GM23338 (cell line): Measurements from ENCODE around the gene FARS2. TPM values are rescaled to one million over a fixed set of nuclear protein-coding genes. Genes with fewer than 3 reads are reported as not detected.

Experiments
- ATAC-seq: fragments of 200-7000 bp; cut with Tn5 transposase; 3 replicates; pipeline ENCODE4 v1.9.1; 2020
- DNase-seq: peaks from one replicate; pipeline ENCODE4 v3.0.0-alpha.2; 2015; ENCODE audit warnings: low spot score
- H2AFZ ChIP-seq: fragments of 200-600 bp; sonication (generic); 2 replicates; pipeline ENCODE4 v1.8.0; 2016; ENCODE audit warnings: antibody characterized with exemption, mild to moderate bottlenecking, moderate library complexity
- H3F3A ChIP-seq: fragments of 200-600 bp; sonication (generic); replicated peaks from 2 replicates; pipeline ENCODE4 v1.8.0; 2017; ENCODE audit warnings: antibody characterized with exemption, mixed run types, low read depth
- H3K27ac ChIP-seq: fragments of 200-600 bp; sonication (generic); 2 replicates; pipeline ENCODE4 v1.6.1; 2016; ENCODE audit warnings: low read depth
- H3K27me3 ChIP-seq: fragments of 200-600 bp; sonication (generic); 2 replicates; pipeline ENCODE4 v1.8.0; 2016; ENCODE audit warnings: mild to moderate bottlenecking, mixed run types, moderate library complexity; ENCODE audit not compliant: insufficient read depth
- H3K36me3 ChIP-seq: fragments of 200-600 bp; sonication (generic); 2 replicates; pipeline ENCODE4 v1.8.0; 2016; ENCODE audit warnings: mild to moderate bottlenecking; ENCODE audit not compliant: insufficient read depth
- H3K4me1 ChIP-seq: fragments of 200-600 bp; sonication (generic); 2 replicates; pipeline ENCODE4 v1.8.0; 2016; ENCODE audit warnings: mild to moderate bottlenecking, moderate library complexity; ENCODE audit not compliant: insufficient read depth
- H3K4me2 ChIP-seq: fragments of 200-600 bp; sonication (generic); 2 replicates; pipeline ENCODE4 v1.7.1; 2017; ENCODE audit warnings: mixed run types
- H3K4me3 ChIP-seq: fragments of 200-600 bp; sonication (generic); 2 replicates; pipeline ENCODE4 v1.6.1; 2016; ENCODE audit warnings: mixed run types
- H3K79me2 ChIP-seq: fragments of 200-600 bp; sonication (generic); replicated peaks from 2 replicates; pipeline ENCODE4 v1.8.0; 2017; ENCODE audit warnings: mild to moderate bottlenecking; ENCODE audit not compliant: insufficient read depth
- H3K9me2 ChIP-seq: fragments of 200-600 bp; sonication (generic); 2 replicates; pipeline ENCODE4 v1.8.0; 2017; ENCODE audit not compliant: insufficient read depth
- H4K20me1 ChIP-seq: fragments of 200-600 bp; sonication (generic); replicated peaks from 2 replicates; pipeline ENCODE4 v1.8.0; 2017; ENCODE audit warnings: mild to moderate bottlenecking; ENCODE audit not compliant: insufficient read depth
- H3K27ac Mint-ChIP-seq: 2 replicates; pipeline ENCODE4 v1.8.0; 2020; ENCODE audit warnings: inconsistent platforms, mild to moderate bottlenecking, moderate library complexity, mixed read lengths
- H3K27me3 Mint-ChIP-seq: 3 replicates; pipeline ENCODE4 v1.8.0; 2022; ENCODE audit warnings: low read depth, mild to moderate bottlenecking, moderate library complexity, mixed read lengths, inconsistent platforms; ENCODE audit not compliant: insufficient read depth, poor library complexity
- H3K36me3 Mint-ChIP-seq: 3 replicates; pipeline ENCODE4 v1.8.0; 2021; ENCODE audit warnings: low read depth, mild to moderate bottlenecking, inconsistent platforms, moderate library complexity, mixed read lengths
- H3K4me1 Mint-ChIP-seq: 3 replicates; pipeline ENCODE4 v1.8.0; 2020; ENCODE audit warnings: mild to moderate bottlenecking, inconsistent platforms, mixed read lengths
- H3K4me3 Mint-ChIP-seq: 3 replicates; pipeline ENCODE4 v1.8.0; 2021; ENCODE audit warnings: moderate library complexity, mild to moderate bottlenecking, inconsistent platforms, mixed read lengths
- H3K9me3 Mint-ChIP-seq: 3 replicates; pipeline ENCODE4 v1.8.0; 2020; ENCODE audit warnings: moderate library complexity, mild to moderate bottlenecking, inconsistent platforms, mixed read lengths
- CREB1 ChIP-seq: fragments of 250-450 bp; sonication (Bioruptor Pico); IDR thresholded peaks from 2 replicates; pipeline ENCODE4 v1.5.0; 2020; ENCODE audit warnings: low read depth, mild to moderate bottlenecking, moderate library complexity
- ETS1 ChIP-seq: IDR thresholded peaks from 2 replicates; pipeline ENCODE4 v1.6.1; 2016; ENCODE audit warnings: antibody characterized with exemption
- EZH2 ChIP-seq: fragments of 200-600 bp; sonication (generic); IDR thresholded peaks from one replicate; pipeline ENCODE4 v1.8.0; 2017; ENCODE audit warnings: antibody characterized with exemption, mild to moderate bottlenecking, low read depth; ENCODE audit not compliant: unreplicated experiment
- EZH2phosphoT487 ChIP-seq: fragments of 200-600 bp; sonication (generic); IDR thresholded peaks from one replicate; pipeline ENCODE4 v1.8.1; 2018; ENCODE audit warnings: antibody characterized with exemption; ENCODE audit not compliant: unreplicated experiment
- JUNB ChIP-seq: IDR thresholded peaks from one replicate; pipeline ENCODE4 v1.6.1; 2016; ENCODE audit warnings: antibody characterized with exemption; ENCODE audit not compliant: unreplicated experiment
- NANOG ChIP-seq: IDR thresholded peaks from 2 replicates; pipeline ENCODE4 v1.6.1; 2016; ENCODE audit warnings: antibody characterized with exemption, borderline replicate concordance
- POLR2AphosphoS5 ChIP-seq: IDR thresholded peaks from 2 replicates; pipeline ENCODE4 v1.6.1; 2016; ENCODE audit warnings: antibody characterized with exemption, low read depth
- REST ChIP-seq: IDR thresholded peaks from one replicate; pipeline ENCODE4 v1.6.1; 2018; ENCODE audit warnings: antibody characterized with exemption; ENCODE audit not compliant: unreplicated experiment
- STAT1 ChIP-seq: IDR thresholded peaks from one replicate; pipeline ENCODE4 v1.6.1; 2016; ENCODE audit warnings: antibody characterized with exemption; ENCODE audit not compliant: unreplicated experiment
- ZNF114 ChIP-seq: fragments of 250-450 bp; sonication (Bioruptor Pico); IDR thresholded peaks from 2 replicates; pipeline ENCODE4 v1.5.0; 2020; ENCODE audit warnings: mild to moderate bottlenecking, moderate library complexity
- ZNF331 ChIP-seq: fragments of 250-450 bp; sonication (Bioruptor Pico); IDR thresholded peaks from 2 replicates; pipeline ENCODE4 v1.5.0; 2020; ENCODE audit warnings: low read depth, mild to moderate bottlenecking, moderate library complexity
- polyA plus RNA-seq: library from polyadenylated mRNA; unstranded; fragments of >200 nt; fragmentation: Nextera tagmentation; extraction: Ambion mirVana; gene quantifications from 2 replicates; pipeline ENCODE4 v1.2.1, GENCODE V29; 2016
- total RNA-seq: library from RNA; depleted of rRNA; stranded (reverse); fragments of >200 nt; shearing (Covaris generic); gene quantifications from 2 replicates; pipeline ENCODE4 v1.2.3, GENCODE V29; 2014
- TF ChIP-seq, protein P1 (sequence below): fragments of 250-450 bp; sonication (Bioruptor Pico); IDR thresholded peaks from 2 replicates; pipeline ENCODE4 v1.5.0; 2020; ENCODE audit warnings: mild to moderate bottlenecking, moderate library complexity

Gene FARS2
- total and polyA plus RNA-seq, 2 experiments from 2014 or later = 7.6 to 19.0 TPM

DNA sequence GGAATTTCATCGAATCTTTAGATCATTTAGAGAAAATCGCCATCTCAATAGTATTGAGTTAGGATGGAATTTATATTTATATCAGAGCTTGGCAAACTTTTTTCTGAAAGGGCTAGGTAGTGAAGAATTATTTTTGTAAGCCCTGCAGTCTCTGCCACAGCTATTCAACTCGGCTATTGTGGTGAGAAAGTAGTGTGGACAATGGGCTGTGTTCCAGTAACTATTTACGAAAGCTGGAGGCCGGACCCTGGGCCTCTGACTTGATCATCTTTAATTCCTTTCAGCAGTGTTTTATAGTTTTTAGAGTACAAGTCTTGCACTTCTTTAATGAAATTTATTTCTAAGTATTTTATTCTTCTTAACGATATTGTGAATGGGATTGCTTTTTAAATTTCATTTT, 201.5 kb downstream of the FARS2 start (continued):
- TF ChIP-seq, protein P1, sequence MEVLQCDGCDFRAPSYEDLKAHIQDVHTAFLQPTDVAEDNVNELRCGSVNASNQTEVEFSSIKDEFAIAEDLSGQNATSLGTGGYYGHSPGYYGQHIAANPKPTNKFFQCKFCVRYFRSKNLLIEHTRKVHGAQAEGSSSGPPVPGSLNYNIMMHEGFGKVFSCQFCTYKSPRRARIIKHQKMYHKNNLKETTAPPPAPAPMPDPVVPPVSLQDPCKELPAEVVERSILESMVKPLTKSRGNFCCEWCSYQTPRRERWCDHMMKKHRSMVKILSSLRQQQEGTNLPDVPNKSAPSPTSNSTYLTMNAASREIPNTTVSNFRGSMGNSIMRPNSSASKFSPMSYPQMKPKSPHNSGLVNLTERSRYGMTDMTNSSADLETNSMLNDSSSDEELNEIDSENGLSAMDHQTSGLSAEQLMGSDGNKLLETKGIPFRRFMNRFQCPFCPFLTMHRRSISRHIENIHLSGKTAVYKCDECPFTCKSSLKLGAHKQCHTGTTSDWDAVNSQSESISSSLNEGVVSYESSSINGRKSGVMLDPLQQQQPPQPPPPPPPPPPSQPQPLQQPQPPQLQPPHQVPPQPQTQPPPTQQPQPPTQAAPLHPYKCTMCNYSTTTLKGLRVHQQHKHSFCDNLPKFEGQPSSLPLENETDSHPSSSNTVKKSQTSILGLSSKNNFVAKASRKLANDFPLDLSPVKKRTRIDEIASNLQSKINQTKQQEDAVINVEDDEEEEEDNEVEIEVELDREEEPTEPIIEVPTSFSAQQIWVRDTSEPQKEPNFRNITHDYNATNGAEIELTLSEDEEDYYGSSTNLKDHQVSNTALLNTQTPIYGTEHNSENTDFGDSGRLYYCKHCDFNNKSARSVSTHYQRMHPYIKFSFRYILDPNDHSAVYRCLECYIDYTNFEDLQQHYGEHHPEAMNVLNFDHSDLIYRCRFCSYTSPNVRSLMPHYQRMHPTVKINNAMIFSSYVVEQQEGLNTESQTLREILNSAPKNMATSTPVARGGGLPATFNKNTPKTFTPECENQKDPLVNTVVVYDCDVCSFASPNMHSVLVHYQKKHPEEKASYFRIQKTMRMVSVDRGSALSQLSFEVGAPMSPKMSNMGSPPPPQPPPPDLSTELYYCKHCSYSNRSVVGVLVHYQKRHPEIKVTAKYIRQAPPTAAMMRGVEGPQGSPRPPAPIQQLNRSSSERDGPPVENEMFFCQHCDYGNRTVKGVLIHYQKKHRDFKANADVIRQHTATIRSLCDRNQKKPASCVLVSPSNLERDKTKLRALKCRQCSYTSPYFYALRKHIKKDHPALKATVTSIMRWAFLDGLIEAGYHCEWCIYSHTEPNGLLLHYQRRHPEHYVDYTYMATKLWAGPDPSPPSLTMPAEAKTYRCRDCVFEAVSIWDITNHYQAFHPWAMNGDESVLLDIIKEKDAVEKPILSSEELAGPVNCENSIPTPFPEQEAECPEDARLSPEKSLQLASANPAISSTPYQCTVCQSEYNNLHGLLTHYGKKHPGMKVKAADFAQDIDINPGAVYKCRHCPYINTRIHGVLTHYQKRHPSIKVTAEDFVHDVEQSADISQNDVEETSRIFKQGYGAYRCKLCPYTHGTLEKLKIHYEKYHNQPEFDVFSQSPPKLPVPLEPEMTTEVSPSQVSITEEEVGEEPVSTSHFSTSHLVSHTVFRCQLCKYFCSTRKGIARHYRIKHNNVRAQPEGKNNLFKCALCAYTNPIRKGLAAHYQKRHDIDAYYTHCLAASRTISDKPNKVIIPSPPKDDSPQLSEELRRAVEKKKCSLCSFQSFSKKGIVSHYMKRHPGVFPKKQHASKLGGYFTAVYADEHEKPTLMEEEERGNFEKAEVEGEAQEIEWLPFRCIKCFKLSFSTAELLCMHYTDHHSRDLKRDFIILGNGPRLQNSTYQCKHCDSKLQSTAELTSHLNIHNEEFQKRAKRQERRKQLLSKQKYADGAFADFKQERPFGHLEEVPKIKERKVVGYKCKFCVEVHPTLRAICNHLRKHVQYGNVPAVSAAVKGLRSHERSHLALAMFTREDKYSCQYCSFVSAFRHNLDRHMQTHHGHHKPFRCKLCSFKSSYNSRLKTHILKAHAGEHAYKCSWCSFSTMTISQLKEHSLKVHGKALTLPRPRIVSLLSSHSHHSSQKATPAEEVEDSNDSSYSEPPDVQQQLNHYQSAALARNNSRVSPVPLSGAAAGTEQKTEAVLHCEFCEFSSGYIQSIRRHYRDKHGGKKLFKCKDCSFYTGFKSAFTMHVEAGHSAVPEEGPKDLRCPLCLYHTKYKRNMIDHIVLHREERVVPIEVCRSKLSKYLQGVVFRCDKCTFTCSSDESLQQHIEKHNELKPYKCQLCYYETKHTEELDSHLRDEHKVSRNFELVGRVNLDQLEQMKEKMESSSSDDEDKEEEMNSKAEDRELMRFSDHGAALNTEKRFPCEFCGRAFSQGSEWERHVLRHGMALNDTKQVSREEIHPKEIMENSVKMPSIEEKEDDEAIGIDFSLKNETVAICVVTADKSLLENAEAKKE (CRISPR knock-in tag) = no peak
- TF ChIP-seq ZNF331 = no peak
- no peak for TF ChIP-seq POLR2AphosphoS5
- TF ChIP-seq ZNF114 (CRISPR knock-in tag) = no peak
- TF ChIP-seq STAT1 = no peak
- no peak for TF ChIP-seq ETS1

DNA sequence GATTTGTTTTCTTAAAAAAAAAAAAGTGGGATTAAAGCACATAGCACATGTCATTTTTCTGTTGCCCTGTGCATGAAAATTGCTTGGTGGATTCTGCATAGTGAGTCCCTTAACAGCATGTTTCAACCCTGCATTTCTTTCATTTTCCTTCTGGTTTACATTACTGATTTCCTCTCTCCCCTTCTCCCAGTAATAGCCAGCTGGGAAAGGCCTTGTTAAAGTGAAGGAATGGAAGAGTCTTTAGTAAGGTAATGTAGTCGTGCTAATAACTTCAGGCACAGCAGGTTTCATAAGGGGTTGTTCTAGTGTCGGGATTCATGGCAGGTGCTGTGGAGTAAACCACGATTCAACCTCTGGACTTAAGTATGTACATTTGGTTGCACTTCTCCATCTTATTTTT, 202.4 kb downstream of the FARS2 start:
- ATAC-seq = no peak
- no peaks in the 10 kb centered on the region for H3K79me2 ChIP-seq
- H3K27ac Mint-ChIP-seq = no peak overlapping the region
- H3K4me1 Mint-ChIP-seq = peaks cover 40% of the 10 kb centered on the region
- peaks cover 29% of the 10 kb centered on the region for H3K4me1 ChIP-seq
- H3K36me3 Mint-ChIP-seq = no peaks in the 10 kb centered on the region
- H3K9me2 ChIP-seq = no peaks in the 10 kb centered on the region
- no peaks in the 10 kb centered on the region for H3K9me3 Mint-ChIP-seq
- no peak overlapping the region for H2AFZ ChIP-seq
- no peaks in the 10 kb centered on the region for H3F3A ChIP-seq
- H3K27ac ChIP-seq = no peak overlapping the region
- DNase-seq = no peak
- no peak overlapping the region for H3K4me3 Mint-ChIP-seq
- H3K27me3 Mint-ChIP-seq = no peaks in the 10 kb centered on the region
- peak overlapping the region; percentile 21 for H3K4me2 ChIP-seq
- no peaks in the 10 kb centered on the region for H3K27me3 ChIP-seq
- no peak overlapping the region for H3K4me3 ChIP-seq
- no peaks in the 10 kb centered on the region for H3K36me3 ChIP-seq
- H4K20me1 ChIP-seq = no peaks in the 10 kb centered on the region; the same call in 1 of the 2 replicates
- no peak for TF ChIP-seq NANOG
- no peak for TF ChIP-seq POLR2AphosphoS5
- TF ChIP-seq REST = no peak
- no peak for TF ChIP-seq ZNF114 (CRISPR knock-in tag)
- TF ChIP-seq STAT1 = no peak
- no peak for TF ChIP-seq JUNB
- no peak for TF ChIP-seq CREB1 (CRISPR knock-in tag)
- no peak for TF ChIP-seq ZNF331
- TF ChIP-seq EZH2 = no peak
- TF ChIP-seq EZH2phosphoT487 = no peak
